ENCODE results near the gene NPR3.

GRCh38 chr5:32831624-32832023 lies 120.5 kb downstream of the NPR3 start:
- TF ChIP-seq, protein P1, sequence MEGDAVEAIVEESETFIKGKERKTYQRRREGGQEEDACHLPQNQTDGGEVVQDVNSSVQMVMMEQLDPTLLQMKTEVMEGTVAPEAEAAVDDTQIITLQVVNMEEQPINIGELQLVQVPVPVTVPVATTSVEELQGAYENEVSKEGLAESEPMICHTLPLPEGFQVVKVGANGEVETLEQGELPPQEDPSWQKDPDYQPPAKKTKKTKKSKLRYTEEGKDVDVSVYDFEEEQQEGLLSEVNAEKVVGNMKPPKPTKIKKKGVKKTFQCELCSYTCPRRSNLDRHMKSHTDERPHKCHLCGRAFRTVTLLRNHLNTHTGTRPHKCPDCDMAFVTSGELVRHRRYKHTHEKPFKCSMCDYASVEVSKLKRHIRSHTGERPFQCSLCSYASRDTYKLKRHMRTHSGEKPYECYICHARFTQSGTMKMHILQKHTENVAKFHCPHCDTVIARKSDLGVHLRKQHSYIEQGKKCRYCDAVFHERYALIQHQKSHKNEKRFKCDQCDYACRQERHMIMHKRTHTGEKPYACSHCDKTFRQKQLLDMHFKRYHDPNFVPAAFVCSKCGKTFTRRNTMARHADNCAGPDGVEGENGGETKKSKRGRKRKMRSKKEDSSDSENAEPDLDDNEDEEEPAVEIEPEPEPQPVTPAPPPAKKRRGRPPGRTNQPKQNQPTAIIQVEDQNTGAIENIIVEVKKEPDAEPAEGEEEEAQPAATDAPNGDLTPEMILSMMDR (IDR thresholded peaks at IDR 0.05), result no peak
- TF ChIP-seq POLR2A (IDR thresholded peaks at IDR 0.05), result no peak

Measured in sigmoid colon (tissue), 3 donors.